SW480 (cell line): ENCODE data around the gene RILP.
A peak's percentile ranks its signal among the peaks of the same experiment; 100 is the strongest.

Experiments
- DNase-seq: peaks from one replicate; pipeline ENCODE4 v3.0.0-alpha.2; 2016; ENCODE audit warnings: low spot score

RILP gene

GRCh38 chr17:1648173-1648962 lies 1.3 kb downstream of the RILP start:
- DNase-seq, result no peak

- no peak for DNase-seq
Observed at GRCh38 chr17:1647802-1648171, 1.9 kb downstream of the RILP start.

- no peak for DNase-seq
Observed at GRCh38 chr17:1646199-1646875, 3.3 kb downstream of the RILP start.

- no peak for DNase-seq
Observed at GRCh38 chr17:1645207-1646171, 4.2 kb downstream of the RILP start, which contains the start of gene SCARF1. Gene SCARF1 (minus strand): TSS chr17:1645732. CDS start chr17:1645697, 35 bp downstream.

GRCh38 chr17:1644493-1645206 lies 5.0 kb downstream of the RILP start:
- peak; percentile 66 for DNase-seq

GRCh38 chr17:1643999-1644492 lies 5.6 kb downstream of the RILP start:
- DNase-seq, result peak; percentile 46

GRCh38 chr17:1643293-1643998 lies 6.2 kb downstream of the RILP start:
- peak; percentile 76 for DNase-seq

- no peak for DNase-seq
Observed at GRCh38 chr17:1641065-1641403, 8.6 kb downstream of the RILP start.

GRCh38 chr17:1640329-1641064 lies 9.2 kb downstream of the RILP start:
- no peak for DNase-seq

GRCh38 chr17:1639549-1640180 lies 10.0 kb downstream of the RILP start:
- no peak for DNase-seq

GRCh38 chr17:1638624-1639300 lies 10.9 kb downstream of the RILP start:
- no peak for DNase-seq

- DNase-seq, result no peak
Observed at GRCh38 chr17:1638171-1638590, 11.5 kb downstream of the RILP start.

- DNase-seq, result no peak
Observed at GRCh38 chr17:1636732-1637285, 12.9 kb downstream of the RILP start.

- no peak for DNase-seq
Observed at GRCh38 chr17:1635675-1636465, 13.8 kb downstream of the RILP start.

GRCh38 chr17:1634841-1635650 lies 14.6 kb downstream of the RILP start:
- no peak for DNase-seq

- DNase-seq, result no peak
Observed at GRCh38 chr17:1630662-1631061, 19.0 kb downstream of the RILP start.
